ENCODE measurements around the gene FNBP1. TPM values are rescaled to one million over a fixed set of nuclear protein-coding genes. Genes with fewer than 3 reads are reported as not detected.
"Not testable (repeated sequence)": the region's sequence is repeated elsewhere in the genome, so short reads cannot be mapped to it uniquely, and the experiment has no call there.

FNBP1 gene
- polyA plus RNA-seq, 1 donor: 19.1 TPM

- no peak for DNase-seq (ENCODE audit: low read depth)
These were observed 48.1 kb downstream of the FNBP1 start for GRCh38 chr9:129994882-129995281.

- DNase-seq (ENCODE audit: low read depth): not testable (repeated sequence)
These were observed 51.9 kb downstream of the FNBP1 start for GRCh38 chr9:129991139-129991538.

DNA sequence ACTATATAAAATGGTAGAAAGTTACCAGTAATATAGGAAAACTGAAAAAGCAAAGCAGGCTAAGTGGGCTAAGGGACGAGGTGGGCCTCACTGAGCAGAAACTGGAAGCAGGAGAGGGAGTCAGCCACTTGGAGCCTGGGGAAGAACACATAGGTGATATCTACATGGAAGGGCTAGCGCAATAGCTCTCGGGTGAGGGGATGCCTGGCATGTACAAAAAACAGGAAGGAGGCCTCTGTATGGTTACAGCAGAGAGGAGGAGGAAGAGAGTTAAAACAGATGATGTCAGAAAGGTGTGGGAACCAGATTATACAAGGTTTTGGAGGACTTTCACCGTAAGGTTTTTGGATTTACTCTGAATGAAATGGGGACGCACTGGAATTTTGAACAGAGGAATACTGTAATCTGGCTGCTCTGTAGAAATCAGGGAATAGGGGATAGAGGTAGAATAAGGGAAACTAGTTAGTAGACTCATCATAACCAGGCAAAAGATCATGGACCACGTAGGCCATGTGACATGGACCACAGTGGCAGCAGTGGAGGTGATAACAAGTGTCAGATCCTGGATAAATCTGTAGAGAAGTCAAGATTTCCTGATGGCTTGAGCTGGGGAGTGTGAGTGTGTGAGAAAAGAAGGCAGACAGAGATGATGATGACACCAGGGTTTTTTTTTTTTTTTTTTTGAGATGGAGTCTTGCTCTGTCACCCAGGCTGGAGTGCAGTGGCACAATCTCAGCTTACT is 52.5 kb downstream of the FNBP1 start:
- no peak for DNase-seq (ENCODE audit: low read depth)

DNA sequence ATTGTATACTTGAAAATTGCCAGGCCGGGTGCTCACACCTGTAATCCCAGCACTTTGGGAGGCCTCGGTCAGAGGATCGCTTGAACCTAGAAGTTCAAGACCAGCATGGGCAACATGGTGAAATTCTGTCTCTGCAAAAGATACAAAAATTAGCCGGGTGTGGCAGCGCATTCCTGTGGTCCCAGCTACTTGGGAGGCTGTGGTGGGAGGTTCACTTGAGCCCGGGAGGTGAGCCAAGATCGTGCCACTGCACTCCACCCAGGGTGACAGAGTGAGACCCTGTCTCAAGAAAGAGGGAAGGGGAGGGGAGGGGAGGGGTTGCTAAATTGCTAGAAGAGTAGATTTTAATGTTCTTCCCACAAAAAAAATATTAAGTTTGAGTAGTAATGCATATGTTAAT is 53.2 kb downstream of the FNBP1 start:
- no peak for DNase-seq (ENCODE audit: low read depth)

- DNase-seq (ENCODE audit: low read depth): no peak
These were observed 53.7 kb downstream of the FNBP1 start for GRCh38 chr9:129989362-129989708.

GRCh38 chr9:129988607-129989361 is 54.2 kb downstream of the FNBP1 start:
- DNase-seq (ENCODE audit: low read depth): no peak

DNA sequence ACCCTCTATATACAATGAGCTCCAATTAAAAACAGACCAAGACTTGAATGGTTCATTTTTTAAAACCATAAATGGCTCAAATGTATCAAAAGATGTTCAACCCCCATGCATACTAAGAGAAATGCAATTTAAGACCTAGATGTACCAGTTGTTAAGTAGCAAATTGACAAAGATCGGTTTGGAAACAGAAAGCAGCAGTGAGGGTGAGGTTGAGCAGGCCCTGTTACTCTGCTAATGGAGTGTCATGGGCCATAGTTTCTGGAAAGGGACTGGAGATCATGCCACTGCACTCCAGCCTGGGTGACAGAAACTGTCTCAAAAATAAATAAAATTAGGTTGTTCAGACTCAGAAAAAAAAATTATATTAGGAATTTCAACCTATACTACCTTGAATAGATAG is 55.0 kb downstream of the FNBP1 start:
- DNase-seq (ENCODE audit: low read depth): no peak

GRCh38 chr9:129987047-129987446 is 55.9 kb downstream of the FNBP1 start:
- DNase-seq (ENCODE audit: low read depth): no peak

DNA sequence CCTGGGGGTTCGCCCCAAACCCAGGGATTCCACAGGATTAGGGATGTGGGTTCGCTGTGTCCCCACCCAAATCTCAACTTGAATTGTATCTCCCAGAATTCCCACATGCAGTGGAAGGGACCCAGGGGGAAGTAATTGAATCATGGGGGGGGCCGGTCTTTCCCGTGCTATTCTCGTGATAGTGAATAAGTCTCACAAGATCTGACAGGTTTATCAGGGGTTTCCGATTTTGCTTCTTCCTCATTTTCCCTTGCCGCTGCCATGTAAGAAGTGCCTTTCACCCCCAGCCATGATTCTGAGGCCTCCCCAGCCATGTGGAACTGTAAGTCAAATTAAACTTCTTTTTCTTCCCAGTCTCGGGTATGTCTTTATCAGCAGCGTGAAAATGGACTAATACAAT is 58.4 kb downstream of the FNBP1 start:
- DNase-seq (ENCODE audit: low read depth): not testable (repeated sequence)

GRCh38 chr9:129983891-129984290 is 59.1 kb downstream of the FNBP1 start:
- no peak for DNase-seq (ENCODE audit: low read depth)

- no peak for DNase-seq (ENCODE audit: low read depth)
These were observed 61.6 kb downstream of the FNBP1 start for GRCh38 chr9:129981180-129981907.

- DNase-seq (ENCODE audit: low read depth): not testable (repeated sequence)
These were observed 62.8 kb downstream of the FNBP1 start for GRCh38 chr9:129980224-129980623.

GRCh38 chr9:129979071-129979745 is 63.8 kb downstream of the FNBP1 start:
- no peak for DNase-seq (ENCODE audit: low read depth)

DNA sequence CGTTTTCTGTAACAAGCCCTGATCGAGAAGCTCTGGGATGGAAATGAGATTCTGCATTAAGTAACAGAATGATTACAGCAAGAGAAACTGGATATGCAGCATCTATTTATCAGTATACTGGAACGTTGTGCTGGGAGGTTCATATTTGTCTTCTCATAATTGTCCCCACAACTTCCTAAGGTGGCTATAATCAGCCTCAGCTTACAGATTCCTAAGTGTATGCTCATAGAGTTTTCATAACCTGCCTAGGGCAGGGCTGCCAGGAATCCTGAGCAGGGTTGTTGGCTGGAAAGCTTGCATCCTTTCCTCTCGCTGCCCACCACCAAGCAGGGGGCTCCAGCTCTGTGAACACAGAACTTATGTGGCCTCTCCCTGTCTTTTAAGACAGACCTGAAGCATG is 70.2 kb downstream of the FNBP1 start:
- no peak for DNase-seq (ENCODE audit: low read depth)

GRCh38 chr9:129968690-129969485 is 74.1 kb downstream of the FNBP1 start:
- DNase-seq (ENCODE audit: low read depth): peak; percentile 89

GRCh38 chr9:129964901-129965734 is 77.9 kb downstream of the FNBP1 start:
- DNase-seq (ENCODE audit: low read depth): no peak

GRCh38 chr9:129962889-129963703 is 79.9 kb downstream of the FNBP1 start:
- DNase-seq (ENCODE audit: low read depth): no peak

GRCh38 chr9:129962451-129962864 is 80.5 kb downstream of the FNBP1 start:
- DNase-seq (ENCODE audit: low read depth): no peak

- no peak for DNase-seq (ENCODE audit: low read depth)
These were observed 84.2 kb downstream of the FNBP1 start for GRCh38 chr9:129958796-129959195.

Data from forelimb muscle (tissue), 1 donor.